B cell (primary cell): ENCODE results near the gene KCTD6.
A peak's percentile ranks its signal among the peaks of the same experiment; 100 is the strongest.

Source experiments
- EZH2 ChIP-seq: IDR thresholded peaks from 2 replicates; pipeline ENCODE4 v1.6.1; 2012; ENCODE audit warnings: borderline replicate concordance, low read depth, mild to moderate bottlenecking, moderate library complexity, low read length; ENCODE audit not compliant: insufficient read depth, poor library complexity, severe bottlenecking
- TF ChIP-seq, protein P1 (sequence below): fragments of 200-600 bp; IDR thresholded peaks from one replicate; pipeline ENCODE4 v1.8.0; 2022; ENCODE audit warnings: antibody characterized with exemption, mild to moderate bottlenecking

- TF ChIP-seq, protein P1, sequence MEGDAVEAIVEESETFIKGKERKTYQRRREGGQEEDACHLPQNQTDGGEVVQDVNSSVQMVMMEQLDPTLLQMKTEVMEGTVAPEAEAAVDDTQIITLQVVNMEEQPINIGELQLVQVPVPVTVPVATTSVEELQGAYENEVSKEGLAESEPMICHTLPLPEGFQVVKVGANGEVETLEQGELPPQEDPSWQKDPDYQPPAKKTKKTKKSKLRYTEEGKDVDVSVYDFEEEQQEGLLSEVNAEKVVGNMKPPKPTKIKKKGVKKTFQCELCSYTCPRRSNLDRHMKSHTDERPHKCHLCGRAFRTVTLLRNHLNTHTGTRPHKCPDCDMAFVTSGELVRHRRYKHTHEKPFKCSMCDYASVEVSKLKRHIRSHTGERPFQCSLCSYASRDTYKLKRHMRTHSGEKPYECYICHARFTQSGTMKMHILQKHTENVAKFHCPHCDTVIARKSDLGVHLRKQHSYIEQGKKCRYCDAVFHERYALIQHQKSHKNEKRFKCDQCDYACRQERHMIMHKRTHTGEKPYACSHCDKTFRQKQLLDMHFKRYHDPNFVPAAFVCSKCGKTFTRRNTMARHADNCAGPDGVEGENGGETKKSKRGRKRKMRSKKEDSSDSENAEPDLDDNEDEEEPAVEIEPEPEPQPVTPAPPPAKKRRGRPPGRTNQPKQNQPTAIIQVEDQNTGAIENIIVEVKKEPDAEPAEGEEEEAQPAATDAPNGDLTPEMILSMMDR: peak; percentile 59
- no peak for TF ChIP-seq EZH2
These were observed at the start of gene KCTD6 for GRCh38 chr3:58491506-58492402.
